Upper lobe of left lung (tissue), 6 donors: Measurements from ENCODE around the gene BLTP3A. TPM values are rescaled to one million over a fixed set of nuclear protein-coding genes. Genes with fewer than 3 reads are reported as not detected.
"Not testable (repeated sequence)": the region's sequence is repeated elsewhere in the genome, so short reads cannot be mapped to it uniquely, and the experiment has no call there.

Experiments
- ATAC-seq, 2 donors: fragments of 200-7000 bp; cut with Tn5 transposase; one replicate each; pipeline ENCODE4 v1.9.1; 2022; ENCODE audit warnings: mild to moderate bottlenecking in 2 of 2, moderate library complexity in 2 of 2; ENCODE audit not compliant: low FRiP score in 2 of 2
- DNase-seq, 2 donors: peaks; one replicate each; pipeline ENCODE4 v3.0.0-alpha.2; 2019 to 2020
- H3K27ac ChIP-seq, 4 donors: fragments of 200-600 bp; sonication (generic); one replicate each; pipeline ENCODE4 v1.5.1; 2016 to 2019
- H3K27me3 ChIP-seq, 4 donors: fragments of 200-600 bp; sonication (generic); one replicate each; pipeline ENCODE4 v1.5.1; 2017 to 2019
- H3K36me3 ChIP-seq, 4 donors: fragments of 200-600 bp; sonication (generic); one replicate each; pipeline ENCODE4 v1.5.1; 2016 to 2019
- H3K4me1 ChIP-seq, 4 donors: fragments of 200-600 bp; sonication (generic); one replicate each; pipeline ENCODE4 v1.5.1; 2018 to 2019
- H3K4me3 ChIP-seq, 4 donors: fragments of 200-600 bp; sonication (generic); one replicate each; pipeline ENCODE4 v1.5.1; 2017 to 2019; ENCODE audit warnings: mild to moderate bottlenecking in 2 of 4, moderate library complexity in 1 of 4
- H3K9me3 ChIP-seq, 4 donors: fragments of 200-600 bp; sonication (generic); one replicate each; pipeline ENCODE4 v1.5.1; 2018 to 2019
- CTCF ChIP-seq, 6 experiments: fragments of 450-650 bp in 4 of 6; fragments of 200-600 bp in 2 of 6; sonication (generic) in 2 of 6; IDR thresholded peaks; one replicate each; pipeline ENCODE4 v1.5.1; 2016 to 2019; ENCODE audit warnings: antibody characterized with exemption in 6 of 6
- EP300 ChIP-seq, 4 donors: sonication (generic); formaldehyde crosslinking; IDR thresholded peaks; one replicate each; pipeline ENCODE4 v1.5.1; 2017; ENCODE audit warnings: antibody characterized with exemption in 4 of 4, control low read depth in 2 of 4
- POLR2A ChIP-seq, 4 donors: fragments of 450-650 bp; IDR thresholded peaks; one replicate each; pipeline ENCODE4 v1.5.1; 2016 to 2017; ENCODE audit warnings: antibody characterized with exemption in 4 of 4, mild to moderate bottlenecking in 2 of 4
- POLR2AphosphoS5 ChIP-seq, 2 donors: sonication (generic); formaldehyde crosslinking; IDR thresholded peaks; one replicate each; pipeline ENCODE4 v1.5.1; 2017; ENCODE audit warnings: antibody characterized with exemption in 2 of 2
- WGBS, 2 donors: methylation state at CpG; one replicate each; pipeline ENCODE4 v1.1.5; 2017 to 2018; 5-methylcytosine and 5-hydroxymethylcytosine counted together
- total RNA-seq, 6 donors: library from RNA; depleted of rRNA in 4 of 6; stranded (reverse); fragments of >200 nt in 4 of 6; gene quantifications; one replicate each; pipeline versions ENCODE4 v1.1.0 to v1.2.1, GENCODE V29; 2016 to 2021
- donor health status: DM: no; HTN: no; CAD: no; lungs with moderate emphysema.
- donor health status: DM: no; HTN: yes; CAD: no; lungs with severe emphysema.

The BLTP3A gene
- total RNA-seq = 10 to 100 TPM; 10.5 to 23.0 (median 17.9) TPM

GRCh38 chr6:34791701-34792604 is at the start of gene BLTP3A:
Gene BLTP3A (plus strand): TSS chr6:34792083. CDS start chr6:34792251, 168 bp downstream.
- H3K9me3 ChIP-seq = no peaks in the 10 kb centered on the region
- TF ChIP-seq POLR2A (IDR thresholded peaks at IDR 0.05) (peak in 3 of 4 donors; percentile 30 to 60 (median 59)), EP300 (IDR thresholded peaks at IDR 0.05) (no peak), POLR2AphosphoS5 (IDR thresholded peaks at IDR 0.05) (peak; percentile 9 to 21), CTCF (IDR thresholded peaks at IDR 0.05) (peak in 5 of 6 experiments; percentile 24 to 56 (median 35))
- H3K27ac ChIP-seq = peak within 1 kb of the TSS; percentile 94 to 97 (median 96)
- 0 to 1% methylated on average over 31 to 59 of the region's 99 CpGs for WGBS, 2 donors
- H3K27me3 ChIP-seq = no peaks in the 10 kb centered on the region
- H3K4me3 ChIP-seq = peak within 1 kb of the TSS; percentile 59 to 95 (median 92)
- no peaks in the 10 kb centered on the region for H3K36me3 ChIP-seq
- peak; percentile 73 to 97 for DNase-seq
- peak; percentile 88 to 97 for ATAC-seq
- H3K4me1 ChIP-seq = peaks cover 15 to 28% (median 15%) of the 10 kb centered on the region in 4 donors

GRCh38 chr6:34742094-34742493 is 49.8 kb upstream of the BLTP3A start:
- Histone ChIP-seq H3K36me3 (no peaks in the 10 kb centered on the region), H3K27ac (no peak overlapping the region), H3K4me1 (peaks cover 0 to 14% (median 0%) of the 10 kb centered on the region in 4 donors), H3K9me3 (no peaks in the 10 kb centered on the region), H3K4me3 (no peak overlapping the region), H3K27me3 (no peaks in the 10 kb centered on the region)
- DNase-seq = no peak
- WGBS, 2 donors = 92 to 98% methylated on average over 4 of the region's 4 CpGs
- ATAC-seq = no peak
- no peak for TF ChIP-seq POLR2A (IDR thresholded peaks at IDR 0.05)
- no peak for TF ChIP-seq EP300 (IDR thresholded peaks at IDR 0.05)
- TF ChIP-seq CTCF (IDR thresholded peaks at IDR 0.05) = no peak
- TF ChIP-seq POLR2AphosphoS5 (IDR thresholded peaks at IDR 0.05) = no peak

- DNase-seq (no peak), ATAC-seq (no peak)
- no peaks in the 10 kb centered on the region for H3K27me3 ChIP-seq
- 84 to 87% methylated on average over 7 of the region's 7 CpGs for WGBS, 2 donors
- no peak overlapping the region for H3K4me3 ChIP-seq
- TF ChIP-seq CTCF (IDR thresholded peaks at IDR 0.05) (no peak), EP300 (IDR thresholded peaks at IDR 0.05) (no peak), POLR2AphosphoS5 (IDR thresholded peaks at IDR 0.05) (no peak), POLR2A (IDR thresholded peaks at IDR 0.05) (no peak)
- no peaks in the 10 kb centered on the region for H3K9me3 ChIP-seq
- H3K36me3 ChIP-seq = no peaks in the 10 kb centered on the region
- no peak overlapping the region for H3K27ac ChIP-seq
- peaks cover 0 to 15% (median 0%) of the 10 kb centered on the region in 4 donors for H3K4me1 ChIP-seq
Observed at GRCh38 chr6:34743625-34744293, 48.1 kb upstream of the BLTP3A start.

- H3K27ac ChIP-seq, H3K36me3 ChIP-seq, ATAC-seq, H3K9me3 ChIP-seq, DNase-seq, H3K27me3 ChIP-seq, H3K4me3 ChIP-seq: not testable (repeated sequence)
- 94% methylated on average over 8 to 10 of the region's 10 CpGs for WGBS, 2 donors
- H3K4me1 ChIP-seq = peaks cover 0 to 15% (median 0%) of the 10 kb centered on the region in 4 donors
Observed at GRCh38 chr6:34744294-34744647, 47.6 kb upstream of the BLTP3A start.
